GM19452 (cell line): ENCODE data around the gene LGR5.

ENCODE experiments used
- ATAC-seq: cut with Tn5 transposase; IDR thresholded peaks from one replicate; pipeline ENCODE4 v1.9.1; 2021; ENCODE audit not compliant: unreplicated experiment

LGR5 gene

DNA sequence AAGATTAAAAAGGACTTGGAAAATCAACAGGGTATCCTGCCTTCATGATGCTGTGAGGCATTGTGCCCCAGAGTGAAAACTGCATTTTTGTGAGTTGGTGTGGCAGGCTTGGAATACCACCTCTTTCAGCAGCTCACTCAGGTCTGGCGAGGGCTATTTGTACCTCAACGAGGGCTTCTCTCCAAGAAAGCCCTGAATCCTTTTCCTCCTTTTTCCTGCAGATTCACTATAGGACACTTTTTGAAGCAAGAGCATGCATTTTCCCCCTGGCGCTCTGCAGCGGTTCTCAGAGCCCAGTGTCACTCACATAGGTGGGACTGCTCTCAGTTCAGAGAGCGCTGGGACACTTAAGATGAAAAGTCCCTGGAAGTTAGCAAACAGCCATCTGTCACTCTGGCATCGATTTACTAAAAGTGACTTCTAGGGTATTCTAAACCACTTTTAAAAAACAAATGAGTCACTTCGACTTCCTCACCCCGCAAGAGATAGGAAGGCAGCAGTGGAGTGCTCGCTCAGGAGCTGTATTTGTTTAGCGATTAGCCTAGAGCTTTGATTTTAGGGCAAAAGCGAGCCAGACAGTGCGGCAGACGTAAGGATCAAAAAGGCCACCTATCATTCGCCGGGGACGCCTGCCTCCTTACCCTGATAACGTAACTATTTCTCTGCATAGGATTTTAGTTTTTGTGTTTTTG is 782 bp upstream of the LGR5 start:
- ATAC-seq, result no peak

- ATAC-seq, result no peak
Observed at GRCh38 chr12:71439362-71439612, 311 bp upstream of the LGR5 start.

- peak; percentile 17 for ATAC-seq
Observed at GRCh38 chr12:71440345-71440762, 756 bp downstream of the LGR5 start.

DNA sequence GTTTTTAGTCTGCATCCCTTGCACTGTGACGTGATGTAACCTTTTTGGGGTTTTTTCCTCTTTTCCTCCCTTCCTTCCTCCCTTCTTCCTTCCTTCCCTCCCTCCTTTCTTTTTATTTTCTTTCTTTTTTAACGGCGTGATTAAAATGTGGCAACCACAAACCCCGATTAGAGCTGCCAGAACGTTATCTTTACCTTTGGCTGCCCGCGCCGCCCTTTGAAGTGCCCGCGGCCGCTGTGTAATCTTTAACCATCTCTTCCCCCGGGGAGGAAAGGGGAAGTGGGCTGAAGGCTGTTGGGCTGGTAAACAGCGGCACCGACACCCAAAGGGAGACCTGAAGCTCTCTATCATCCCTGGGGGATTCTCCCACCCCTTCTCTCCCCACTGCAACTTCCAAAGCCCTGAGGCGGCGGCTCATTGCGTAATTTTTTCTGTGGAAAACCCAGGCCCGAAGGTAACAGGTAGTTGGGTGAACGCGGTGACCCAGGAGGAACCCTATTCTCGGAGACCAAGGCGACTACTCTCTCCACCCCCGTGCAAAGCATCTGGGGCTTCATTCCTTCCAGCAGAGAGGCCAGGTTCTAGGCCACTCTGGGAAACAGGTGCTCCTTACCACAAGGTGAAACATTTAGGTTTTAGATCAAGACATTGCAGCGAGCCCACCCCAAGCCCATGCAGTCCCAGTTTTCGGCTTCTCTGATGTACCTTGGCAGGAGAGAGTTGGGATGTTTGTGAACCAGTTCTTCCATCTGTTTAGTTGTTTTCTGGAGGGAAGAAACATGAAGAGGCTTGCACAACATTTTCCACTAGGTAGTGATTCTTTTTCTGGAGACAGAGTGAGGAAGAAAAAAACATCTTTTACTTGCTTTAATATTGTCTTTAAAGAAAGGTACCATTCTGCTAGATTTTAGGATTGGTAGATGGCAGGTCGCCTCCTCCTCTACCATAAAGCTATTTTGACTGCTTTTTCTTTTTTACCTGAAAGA is 1.5 kb downstream of the LGR5 start:
- peak; percentile 73 for ATAC-seq

DNA sequence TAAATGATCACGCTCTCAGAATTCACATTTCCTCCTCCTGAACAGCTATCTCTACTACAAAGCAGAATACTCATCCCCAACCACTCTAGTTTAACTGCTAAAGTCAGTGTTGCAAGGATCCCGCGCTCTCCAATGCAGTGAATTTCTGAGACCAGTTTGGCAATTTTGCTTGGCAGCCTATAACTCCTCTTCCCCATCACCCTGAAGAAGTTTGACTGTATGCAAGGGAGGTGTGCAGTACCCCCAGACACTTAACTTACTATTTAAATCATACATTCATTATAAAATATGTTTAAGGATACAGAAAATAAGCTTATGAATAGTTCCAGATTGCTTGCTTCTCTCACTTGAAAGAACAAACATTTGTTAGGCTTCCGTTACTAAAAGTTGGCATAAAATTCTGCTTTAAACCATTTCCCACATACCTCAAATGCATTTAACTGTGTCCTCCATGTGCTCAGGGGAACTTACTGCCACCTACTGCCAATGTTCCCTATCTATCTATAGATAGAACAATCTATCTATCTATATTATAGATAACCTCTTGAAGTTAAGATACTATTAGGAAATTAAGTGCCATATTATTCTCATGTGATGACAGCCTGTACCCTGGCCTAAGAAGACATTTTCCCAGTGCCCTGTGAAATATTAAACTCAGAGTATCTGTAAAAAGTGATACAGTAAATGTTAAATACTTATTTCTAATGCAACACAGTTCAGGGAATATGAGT is 2.4 kb downstream of the LGR5 start:
- no peak for ATAC-seq

DNA sequence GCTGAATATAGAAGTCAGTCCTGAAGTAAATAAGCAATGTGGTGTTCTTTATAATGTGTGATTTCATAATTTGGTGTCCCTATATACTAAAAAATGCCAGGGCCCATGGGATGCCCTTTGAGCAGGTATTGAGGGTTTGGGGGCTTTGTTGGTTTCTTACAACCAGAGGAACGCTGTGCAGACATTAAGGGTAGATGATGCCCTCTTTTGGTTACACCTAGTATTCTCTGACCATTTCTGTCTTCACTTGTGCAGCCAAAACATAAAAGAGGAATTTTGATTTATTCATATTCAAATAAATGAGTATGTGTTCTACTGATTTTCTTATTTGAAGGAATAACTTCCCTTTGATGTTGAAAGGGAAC is 3.0 kb downstream of the LGR5 start:
- ATAC-seq, result no peak

DNA sequence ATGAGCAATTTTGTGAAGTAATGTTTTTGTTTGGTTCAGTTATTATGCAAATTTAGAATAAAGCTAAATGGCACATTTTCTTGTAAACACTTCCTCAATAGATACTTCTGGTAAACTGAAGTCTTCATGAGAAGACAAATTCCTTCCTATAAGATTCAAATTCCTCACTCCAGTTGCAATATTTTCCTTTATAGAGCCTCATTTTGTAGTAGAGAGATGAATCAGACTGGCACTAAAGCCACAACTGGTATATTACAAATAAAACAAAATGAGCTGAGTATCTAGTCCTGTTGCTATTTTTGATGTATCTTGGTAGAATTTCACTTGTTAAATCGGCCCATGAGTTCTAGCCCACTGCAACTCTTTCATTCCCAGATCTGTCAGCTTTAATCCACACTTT is 5.5 kb downstream of the LGR5 start:
- no peak for ATAC-seq

DNA sequence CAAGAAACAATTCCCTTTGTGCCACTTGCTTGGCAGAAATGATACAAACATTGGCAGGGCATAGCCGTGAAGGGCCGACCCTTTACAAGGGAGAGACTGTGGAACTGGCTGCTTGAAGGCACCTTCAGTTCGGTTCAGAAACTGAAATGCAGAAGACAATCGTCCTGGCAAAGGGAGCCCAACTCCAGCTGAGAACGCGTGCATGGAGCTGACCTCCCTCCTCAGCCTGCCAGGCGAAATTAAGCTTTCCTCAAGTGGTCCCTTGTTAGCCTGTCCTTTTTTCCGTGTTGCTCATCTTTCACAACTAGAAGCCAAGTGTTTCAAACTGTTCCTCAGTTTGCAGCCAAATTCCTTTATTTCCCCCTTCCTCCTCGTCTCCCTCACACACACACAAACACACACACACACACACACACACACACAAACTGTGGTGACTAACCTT is 8.1 kb downstream of the LGR5 start:
- ATAC-seq, result no peak

DNA sequence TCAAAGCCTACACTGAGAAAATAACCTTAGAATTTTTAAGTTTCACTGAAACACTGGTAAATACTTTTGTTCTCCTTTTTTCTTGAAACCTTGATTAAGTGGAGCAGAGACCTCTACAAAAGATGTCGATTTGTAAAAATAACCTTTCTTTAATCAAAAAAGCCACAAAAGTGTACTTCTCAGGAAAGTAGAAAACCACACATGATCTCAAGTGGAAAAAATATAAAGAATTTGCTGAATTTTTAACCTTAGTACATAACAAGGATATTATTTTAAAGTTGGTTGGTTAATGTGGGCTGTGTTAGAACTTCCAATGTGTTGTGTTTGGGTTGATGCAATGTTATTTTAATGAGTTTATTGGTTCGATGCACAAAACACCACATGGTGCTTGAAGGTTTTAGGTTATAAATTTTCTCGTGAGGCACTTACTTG is 8.6 kb downstream of the LGR5 start:
- ATAC-seq, result no peak

DNA sequence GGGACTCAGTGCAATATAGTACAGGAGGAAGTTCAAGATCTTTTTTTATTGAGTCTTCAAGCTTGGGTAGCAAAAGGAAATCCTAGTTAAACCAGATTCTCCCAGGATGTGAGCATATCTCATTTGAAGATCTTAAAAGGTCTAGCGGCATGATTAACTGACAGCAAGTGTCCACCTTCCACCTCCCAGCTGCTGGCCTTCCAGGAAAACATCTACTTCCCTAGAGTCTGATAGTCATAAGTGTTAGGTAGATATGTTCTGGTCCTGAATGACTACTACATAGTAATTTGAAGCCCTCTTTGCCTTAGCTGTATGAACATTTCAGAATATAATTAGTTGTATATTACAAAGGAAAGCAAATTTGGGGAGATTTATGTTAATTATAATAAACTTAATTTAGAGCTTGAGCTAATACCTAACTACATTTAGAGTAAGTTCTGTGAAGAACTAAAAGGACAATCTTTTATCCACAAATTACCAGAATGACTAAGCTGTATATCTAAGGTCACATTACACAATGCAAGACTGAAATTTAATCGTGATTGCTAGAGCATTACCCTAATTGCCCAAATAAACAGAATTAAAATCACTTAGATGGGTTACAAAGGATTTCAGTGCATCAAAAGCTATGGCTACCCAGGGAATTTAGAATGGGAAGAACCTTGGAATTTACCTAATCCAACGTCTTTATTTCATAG is 9.9 kb downstream of the LGR5 start:
- no peak for ATAC-seq

DNA sequence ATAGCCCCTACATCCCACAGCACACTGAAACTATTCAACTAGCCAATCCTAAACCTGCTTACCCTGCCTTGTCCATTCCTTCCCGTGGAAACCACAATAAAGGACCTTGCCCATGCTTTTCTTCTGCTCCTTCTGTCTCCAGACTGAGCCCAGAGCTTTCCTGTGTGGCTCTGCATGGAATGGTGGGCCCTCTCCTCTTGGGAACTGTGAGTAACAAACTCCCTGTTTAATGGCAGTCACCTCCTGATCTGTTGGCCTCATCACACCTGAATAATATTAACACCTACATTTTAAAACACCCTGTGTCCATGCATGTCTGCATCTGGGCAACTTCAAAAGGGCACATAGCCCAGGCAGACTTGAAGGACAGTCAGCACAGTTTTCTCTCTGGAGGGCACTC is 12.4 kb downstream of the LGR5 start:
- ATAC-seq, result no peak

DNA sequence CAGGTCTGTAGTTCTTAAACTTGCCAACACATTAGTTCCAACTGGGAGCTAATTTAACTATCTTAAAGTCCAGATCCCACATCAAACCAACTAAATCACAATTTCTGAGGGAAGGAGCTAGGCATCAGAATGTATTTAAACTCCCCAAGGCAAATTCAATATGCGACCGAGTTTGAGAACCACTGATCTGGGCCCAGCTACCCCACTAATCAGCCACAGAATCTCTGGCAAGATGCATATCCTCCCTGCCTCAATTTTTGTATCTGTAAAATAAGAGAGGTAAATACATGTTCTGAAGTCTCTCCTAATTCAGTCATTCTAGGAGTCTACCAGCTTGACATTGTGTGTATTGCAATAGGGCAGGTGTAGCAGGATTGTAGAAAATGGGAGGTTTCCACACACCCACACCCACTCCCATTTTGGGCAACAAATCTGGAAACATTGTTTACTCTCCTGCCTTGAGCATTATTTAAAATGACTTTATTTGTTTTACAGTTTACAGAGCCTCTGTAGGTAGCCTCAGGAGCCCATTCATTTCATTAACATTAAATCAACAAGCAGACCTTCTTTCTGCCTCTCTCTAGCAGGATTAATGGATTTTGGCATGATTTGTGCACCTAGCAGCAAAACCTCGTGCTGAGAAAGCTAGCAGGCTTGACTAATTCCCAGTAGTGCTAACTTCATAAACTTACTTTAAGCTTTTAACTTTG is 15.6 kb downstream of the LGR5 start:
- ATAC-seq, result no peak

DNA sequence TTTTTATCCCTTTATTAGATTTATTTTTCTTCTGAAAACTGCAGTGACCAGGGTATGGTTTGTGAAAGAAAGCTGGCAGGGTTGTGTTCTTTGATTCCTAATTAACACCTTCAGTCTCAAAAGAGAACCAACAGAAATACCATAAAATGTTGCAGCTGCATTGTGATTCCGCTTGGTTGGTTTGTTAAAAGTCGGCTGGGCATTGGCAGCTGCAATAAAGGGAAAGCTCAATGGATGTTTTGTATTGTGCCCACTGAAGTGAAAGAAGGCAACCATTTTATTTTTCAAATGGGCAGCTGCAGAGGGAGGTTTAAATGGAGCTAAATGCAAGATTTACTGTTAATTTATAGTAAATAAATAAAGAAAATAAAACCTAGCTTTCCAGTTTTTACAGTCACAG is 16.7 kb downstream of the LGR5 start:
- ATAC-seq, result no peak

DNA sequence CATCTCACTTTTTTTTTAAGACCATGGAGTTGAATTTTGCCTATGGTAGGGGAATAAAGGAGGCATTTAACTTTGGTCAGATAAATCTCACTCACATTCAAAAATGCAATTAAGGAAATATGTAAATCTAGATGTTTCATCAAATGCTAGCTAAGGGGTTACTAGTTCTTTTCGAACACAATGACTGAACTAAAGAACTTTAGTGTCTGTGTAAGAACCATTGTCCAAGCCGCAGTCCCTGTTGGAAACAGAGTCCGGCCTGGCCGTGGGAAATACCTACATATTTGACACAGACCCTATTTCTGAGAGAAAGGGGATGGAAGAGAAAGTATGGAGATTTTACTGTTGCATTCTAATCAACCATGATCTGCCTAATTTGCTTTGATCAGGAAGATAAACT is 17.4 kb downstream of the LGR5 start:
- no peak for ATAC-seq

DNA sequence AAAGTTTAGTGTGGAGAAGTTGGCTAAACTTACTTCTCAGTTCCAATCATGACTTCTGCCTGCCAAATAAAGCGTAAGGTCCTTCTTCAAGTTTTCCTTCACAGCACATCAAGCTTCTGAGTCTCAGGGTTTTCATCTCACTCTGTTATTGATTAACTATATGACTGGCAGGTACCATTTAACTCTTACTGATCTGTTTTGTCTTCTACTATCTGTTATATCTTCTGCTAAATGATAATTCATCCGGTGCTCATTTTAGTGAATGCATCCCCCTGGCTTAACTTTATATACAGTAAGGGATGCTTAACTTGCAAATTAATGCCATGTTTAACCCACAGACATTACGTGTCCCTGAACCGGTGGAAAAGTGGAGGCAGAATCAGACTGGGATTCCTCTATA is 20.7 kb downstream of the LGR5 start:
- no peak for ATAC-seq

DNA sequence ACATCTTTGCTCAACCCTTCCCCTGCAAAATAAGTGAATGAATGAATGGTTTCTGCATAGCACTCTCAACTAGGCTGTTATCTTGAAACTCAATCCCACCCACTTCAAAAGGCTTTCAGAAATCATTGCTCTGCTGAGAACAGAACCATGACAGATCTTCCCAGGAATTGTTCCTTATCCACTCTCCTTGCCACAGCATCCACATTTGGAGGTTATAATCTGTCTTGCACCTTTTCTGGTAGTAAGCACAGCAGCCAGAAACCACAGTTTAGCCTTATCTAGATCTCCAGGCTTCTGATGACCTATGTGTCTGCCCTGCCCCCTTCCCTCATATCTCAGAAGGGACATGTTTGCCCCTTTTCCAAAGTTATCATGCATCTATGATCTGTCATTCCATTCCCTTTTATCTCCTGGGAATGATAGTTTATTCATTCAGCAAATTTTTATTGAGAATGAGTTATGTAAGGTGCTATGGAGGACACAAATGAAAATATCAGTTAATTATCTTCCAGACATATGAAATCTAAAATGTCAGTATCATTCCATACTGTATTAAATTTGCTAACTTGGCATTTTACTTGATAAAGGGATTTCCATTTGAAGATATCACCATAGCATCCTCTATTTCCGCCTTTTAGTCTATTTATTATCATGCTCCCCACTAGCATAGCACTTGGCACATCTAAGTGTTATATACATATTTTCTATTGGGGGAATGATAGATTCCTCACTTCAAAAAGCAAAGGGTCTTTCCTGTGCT is 21.4 kb downstream of the LGR5 start:
- ATAC-seq, result no peak

DNA sequence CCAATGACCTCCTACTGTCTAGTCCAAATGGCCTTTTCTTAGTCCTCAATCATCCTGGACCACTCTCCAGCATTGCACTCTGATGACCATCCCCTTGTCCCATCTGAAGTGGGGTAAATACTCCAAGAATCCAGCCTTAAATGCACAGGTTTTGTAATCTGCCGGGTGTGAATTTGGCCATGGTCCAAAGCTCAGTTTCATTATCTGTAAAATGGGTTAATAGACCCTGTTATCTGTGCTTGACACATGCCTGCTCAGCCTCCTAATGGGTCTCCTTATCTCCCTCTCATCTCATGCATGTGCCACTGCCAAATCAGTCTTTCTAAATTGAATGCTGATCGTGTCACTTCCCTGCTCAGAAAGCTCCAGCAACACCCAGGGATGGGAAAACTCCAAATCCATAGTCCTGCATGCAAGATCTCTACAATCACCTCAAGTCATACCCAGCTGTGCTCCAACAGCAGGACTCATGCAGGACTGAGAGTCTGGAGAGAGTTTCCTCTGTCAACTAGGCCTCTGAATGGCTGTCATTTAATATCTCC is 22.3 kb downstream of the LGR5 start:
- ATAC-seq, result no peak

DNA sequence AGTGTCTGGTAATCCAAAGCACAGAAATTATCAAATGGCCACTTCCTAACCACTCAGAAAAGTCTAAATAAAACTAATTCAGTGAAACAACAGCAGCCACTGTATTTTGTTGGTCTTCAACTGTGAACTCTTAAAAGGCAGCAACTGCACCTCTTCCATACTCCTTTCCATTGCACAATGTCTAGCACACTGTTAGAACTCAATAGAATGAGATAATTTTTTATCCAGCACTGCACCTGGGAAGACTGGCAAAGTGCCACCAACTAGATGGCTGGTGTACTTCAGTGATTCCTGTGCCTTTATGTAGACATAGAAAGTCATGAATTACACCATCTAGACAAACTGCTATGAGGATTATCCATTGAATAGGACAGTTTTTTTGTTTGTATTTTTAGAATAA is 26.2 kb downstream of the LGR5 start:
- no peak for ATAC-seq

DNA sequence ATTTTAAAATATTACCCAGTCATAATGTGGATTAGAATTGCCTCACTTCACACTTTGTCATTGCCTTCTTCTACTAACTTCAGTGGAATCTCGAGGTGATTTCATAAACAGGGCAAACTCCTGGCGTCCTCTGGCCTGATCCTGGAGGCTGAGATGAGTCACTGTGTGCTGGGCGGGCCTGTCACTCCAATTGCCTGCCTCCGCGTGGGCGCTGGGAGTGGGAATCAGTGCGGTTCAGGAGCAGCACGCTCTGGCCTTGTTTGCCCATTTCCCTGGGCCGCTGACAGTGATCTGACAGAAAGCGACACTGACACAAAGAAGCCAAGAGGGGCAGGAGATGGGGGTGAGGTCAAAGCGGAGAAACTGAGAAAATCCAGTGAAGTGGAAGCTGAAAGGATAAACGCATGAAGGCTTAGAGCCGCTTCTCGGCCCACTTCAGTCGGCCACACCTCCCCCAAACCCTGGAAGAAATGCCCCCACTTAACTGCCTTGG is 29.7 kb downstream of the LGR5 start:
- no peak for ATAC-seq
